Loucy (cell line): ENCODE results near the gene ISM1.

Experiments
- H2AFZ ChIP-seq: fragments of 200-600 bp; sonication (generic); 2 replicates; pipeline ENCODE4 v1.6.0; 2016; ENCODE audit warnings: antibody characterized with exemption, mild to moderate bottlenecking, low read length, moderate library complexity
- H3F3A ChIP-seq: fragments of 200-600 bp; 2 replicates; pipeline ENCODE4 v1.6.0; 2016; ENCODE audit warnings: antibody characterized with exemption, low read depth, mild to moderate bottlenecking
- H3K27me3 ChIP-seq: fragments of 200-600 bp; sonication (generic); 2 replicates; pipeline ENCODE4 v1.6.1; 2014; ENCODE audit warnings: low read length, mild to moderate bottlenecking; ENCODE audit not compliant: insufficient read depth, poor library complexity, severe bottlenecking
- H3K36me3 ChIP-seq: fragments of 200-600 bp; sonication (generic); 2 replicates; pipeline ENCODE4 v1.6.1; 2016; ENCODE audit warnings: low read length; ENCODE audit not compliant: insufficient read depth
- H3K4me1 ChIP-seq: fragments of 200-600 bp; sonication (generic); 2 replicates; pipeline ENCODE4 v1.5.1; 2014; ENCODE audit warnings: low read length, mild to moderate bottlenecking; ENCODE audit not compliant: insufficient read depth, poor library complexity, severe bottlenecking
- H3K4me2 ChIP-seq: fragments of 200-600 bp; sonication (generic); 2 replicates; pipeline ENCODE4 v1.6.0; 2014; ENCODE audit warnings: antibody characterized with exemption, low read length, low read depth, mild to moderate bottlenecking; ENCODE audit not compliant: poor library complexity, severe bottlenecking
- H3K4me3 ChIP-seq: fragments of 200-600 bp; sonication (generic); 2 replicates; pipeline ENCODE4 v1.5.1; 2014; ENCODE audit warnings: low read length, mild to moderate bottlenecking, mixed read lengths; ENCODE audit not compliant: poor library complexity, severe bottlenecking
- H3K79me2 ChIP-seq: fragments of 200-600 bp; sonication (generic); 2 replicates; pipeline ENCODE4 v1.6.1; 2014; ENCODE audit warnings: low read length; ENCODE audit not compliant: insufficient read depth
- H3K9ac ChIP-seq: fragments of 200-600 bp; sonication (generic); 2 replicates; pipeline ENCODE4 v1.6.0; 2014; ENCODE audit warnings: mild to moderate bottlenecking, low read depth, low read length, moderate library complexity; ENCODE audit not compliant: poor library complexity, severe bottlenecking
- H3K9me2 ChIP-seq: fragments of 200-600 bp; sonication (generic); replicated peaks from 2 replicates; pipeline ENCODE4 v1.6.1; 2016; ENCODE audit warnings: low read depth, low read length, mixed read lengths
- H3K9me3 ChIP-seq: fragments of 200-600 bp; sonication (generic); 2 replicates; pipeline ENCODE4 v1.6.1; 2014; ENCODE audit warnings: mild to moderate bottlenecking, antibody characterized with exemption, low read length, low read depth; ENCODE audit not compliant: insufficient read depth
- H4K20me1 ChIP-seq: fragments of 200-600 bp; sonication (generic); 2 replicates; pipeline ENCODE4 v1.6.0; 2014; ENCODE audit warnings: antibody characterized with exemption, low read length, mild to moderate bottlenecking; ENCODE audit not compliant: insufficient read depth, poor library complexity, severe bottlenecking
- EZH2phosphoT487 ChIP-seq: fragments of 200-600 bp; IDR thresholded peaks from 2 replicates; pipeline ENCODE4 v1.6.1; 2018; ENCODE audit warnings: antibody characterized with exemption, mild to moderate bottlenecking, moderate library complexity, borderline replicate concordance
- TF ChIP-seq, protein P1 (sequence below): fragments of 200-600 bp; sonication (generic); conservative IDR thresholded peaks from 2 replicates; pipeline ENCODE4 v1.5.1; 2014; ENCODE audit warnings: mild to moderate bottlenecking, antibody characterized with exemption, low read length

The ISM1 gene

DNA sequence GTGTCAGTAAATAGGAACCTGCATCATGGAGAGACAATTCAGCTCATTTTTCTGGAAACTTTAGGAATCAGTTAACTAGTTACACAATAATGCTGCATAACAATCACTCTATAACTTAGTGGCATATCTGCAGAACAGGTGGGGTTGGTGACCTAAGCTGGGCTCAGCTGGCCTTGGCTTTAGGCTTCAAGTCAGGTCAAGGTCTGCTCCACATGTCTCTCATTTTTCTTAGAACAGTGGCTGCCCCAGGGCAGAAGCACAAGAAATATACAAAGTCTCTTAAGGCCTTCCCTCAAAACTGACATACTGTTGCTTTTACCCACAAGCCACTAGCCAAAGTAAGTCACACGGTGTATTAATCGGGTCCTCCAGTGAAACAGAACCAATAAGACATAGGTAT is 14.1 kb upstream of the ISM1 start:
- no peaks in the 10 kb centered on the region; the same call in 1 of the 2 replicates for H3F3A ChIP-seq
- H3K4me3 ChIP-seq, result no peak overlapping the region
- H3K36me3 ChIP-seq, result no peaks in the 10 kb centered on the region
- H3K4me2 ChIP-seq, result no peak overlapping the region
- H3K9ac ChIP-seq, result no peak overlapping the region
- H3K9me3 ChIP-seq, result no peaks in the 10 kb centered on the region
- no peaks in the 10 kb centered on the region for H4K20me1 ChIP-seq
- TF ChIP-seq EZH2phosphoT487, result no peak
- TF ChIP-seq, protein P1, sequence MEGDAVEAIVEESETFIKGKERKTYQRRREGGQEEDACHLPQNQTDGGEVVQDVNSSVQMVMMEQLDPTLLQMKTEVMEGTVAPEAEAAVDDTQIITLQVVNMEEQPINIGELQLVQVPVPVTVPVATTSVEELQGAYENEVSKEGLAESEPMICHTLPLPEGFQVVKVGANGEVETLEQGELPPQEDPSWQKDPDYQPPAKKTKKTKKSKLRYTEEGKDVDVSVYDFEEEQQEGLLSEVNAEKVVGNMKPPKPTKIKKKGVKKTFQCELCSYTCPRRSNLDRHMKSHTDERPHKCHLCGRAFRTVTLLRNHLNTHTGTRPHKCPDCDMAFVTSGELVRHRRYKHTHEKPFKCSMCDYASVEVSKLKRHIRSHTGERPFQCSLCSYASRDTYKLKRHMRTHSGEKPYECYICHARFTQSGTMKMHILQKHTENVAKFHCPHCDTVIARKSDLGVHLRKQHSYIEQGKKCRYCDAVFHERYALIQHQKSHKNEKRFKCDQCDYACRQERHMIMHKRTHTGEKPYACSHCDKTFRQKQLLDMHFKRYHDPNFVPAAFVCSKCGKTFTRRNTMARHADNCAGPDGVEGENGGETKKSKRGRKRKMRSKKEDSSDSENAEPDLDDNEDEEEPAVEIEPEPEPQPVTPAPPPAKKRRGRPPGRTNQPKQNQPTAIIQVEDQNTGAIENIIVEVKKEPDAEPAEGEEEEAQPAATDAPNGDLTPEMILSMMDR, result no peak
- H3K4me1 ChIP-seq, result no peaks in the 10 kb centered on the region
- no peak overlapping the region for H2AFZ ChIP-seq
- H3K9me2 ChIP-seq, result no peaks in the 10 kb centered on the region
- H3K79me2 ChIP-seq, result no peaks in the 10 kb centered on the region
- no peaks in the 10 kb centered on the region for H3K27me3 ChIP-seq

DNA sequence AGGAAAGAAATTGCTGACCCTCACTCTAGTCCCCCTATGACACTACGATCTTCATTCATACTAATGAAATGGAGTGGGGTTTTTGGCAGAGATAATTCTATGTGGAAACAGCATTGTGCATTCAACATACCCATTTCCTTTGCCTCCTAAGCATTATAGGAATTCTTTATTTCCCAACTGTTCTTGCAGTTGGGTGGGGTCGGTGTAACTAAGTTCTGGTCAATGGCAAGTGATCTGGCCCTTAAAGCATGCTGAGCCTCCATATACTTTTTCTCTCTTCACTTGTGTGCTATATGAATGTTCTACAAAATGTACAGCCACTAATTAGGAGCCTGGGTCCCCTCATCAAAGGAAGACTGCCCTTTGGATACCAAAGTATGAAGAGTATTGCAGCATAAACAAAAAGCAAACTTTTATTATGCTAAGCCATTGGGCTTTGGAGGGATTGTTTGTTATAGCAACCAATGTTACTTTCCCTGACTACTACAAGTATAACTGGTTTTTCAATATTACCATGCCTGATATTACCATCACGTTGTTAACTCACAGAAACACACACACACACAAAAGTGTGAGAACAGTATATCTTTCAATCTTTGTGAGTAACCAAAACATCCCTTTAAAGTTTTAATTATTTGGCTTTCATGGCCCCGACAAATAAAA is 9.0 kb upstream of the ISM1 start:
- no peak for TF ChIP-seq EZH2phosphoT487
- TF ChIP-seq, protein P1, result no peak
- H3K9ac ChIP-seq, result no peak overlapping the region
- H3F3A ChIP-seq, result no peaks in the 10 kb centered on the region
- no peak overlapping the region for H3K4me2 ChIP-seq
- H4K20me1 ChIP-seq, result no peaks in the 10 kb centered on the region
- no peak overlapping the region for H2AFZ ChIP-seq
- H3K4me3 ChIP-seq, result no peak overlapping the region
- no peaks in the 10 kb centered on the region for H3K9me3 ChIP-seq
- H3K79me2 ChIP-seq, result no peaks in the 10 kb centered on the region
- no peaks in the 10 kb centered on the region for H3K9me2 ChIP-seq
- no peaks in the 10 kb centered on the region for H3K27me3 ChIP-seq
- no peaks in the 10 kb centered on the region for H3K4me1 ChIP-seq
- no peaks in the 10 kb centered on the region for H3K36me3 ChIP-seq

DNA sequence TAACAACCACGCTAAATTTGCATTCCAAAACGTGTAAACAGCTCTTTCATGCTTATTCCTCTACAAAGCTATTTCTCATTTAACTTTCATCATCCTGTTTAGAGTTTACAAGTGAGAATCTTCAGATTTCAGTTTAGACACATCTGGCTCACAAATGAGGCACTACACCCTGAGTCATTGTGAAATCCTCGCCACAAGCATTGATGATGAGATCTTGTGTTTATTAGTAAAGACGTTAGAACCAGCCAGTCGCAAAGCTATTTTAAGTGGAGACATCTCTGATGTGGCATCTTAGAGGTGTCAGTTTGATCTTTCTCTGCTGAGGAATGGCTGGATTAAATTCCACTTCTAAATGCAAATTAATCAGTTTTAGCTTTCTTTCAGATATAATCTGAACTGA is 8.3 kb upstream of the ISM1 start:
- Histone ChIP-seq H4K20me1 (no peaks in the 10 kb centered on the region), H3K27me3 (no peaks in the 10 kb centered on the region), H3K4me2 (no peak overlapping the region), H3K79me2 (no peaks in the 10 kb centered on the region), H3K9ac (no peak overlapping the region), H3F3A (no peaks in the 10 kb centered on the region), H3K9me3 (no peaks in the 10 kb centered on the region), H3K36me3 (no peaks in the 10 kb centered on the region), H2AFZ (no peak overlapping the region), H3K4me3 (no peak overlapping the region), H3K4me1 (no peaks in the 10 kb centered on the region), H3K9me2 (no peaks in the 10 kb centered on the region)
- TF ChIP-seq, protein P1, result no peak
